CD4-positive, CD25-positive, alpha-beta regulatory T cell (primary cell): Measurements from ENCODE around the gene PRRX1. TPM values are rescaled to one million over a fixed set of nuclear protein-coding genes. Genes with fewer than 3 reads are reported as not detected.

Experiments used
- ATAC-seq, 2 donors: fragments of 150-1000 bp; cut with Tn5 transposase; one replicate each; pipeline ENCODE4 v1.10.0; 2021; ENCODE audit warnings: low read depth in 2 of 2, moderate number of reproducible peaks in 2 of 2, moderate library complexity in 1 of 2
- DNase-seq, 3 donors: peaks; one replicate each; pipeline versions ENCODE4 v3.0.0 to v3.0.0-alpha.2; 2012 to 2022; ENCODE audit warnings: mixed read lengths in 1 of 3
- H3K27ac ChIP-seq: one replicate; pipeline ENCODE4 v1.7.0; 2013; ENCODE audit warnings: mild to moderate bottlenecking, low read length; ENCODE audit not compliant: insufficient read depth, poor library complexity, severe bottlenecking
- H3K27me3 ChIP-seq: one replicate; pipeline ENCODE4 v1.7.0; 2013; ENCODE audit warnings: low read length; ENCODE audit not compliant: control insufficient read depth, insufficient read depth
- H3K36me3 ChIP-seq: one replicate; pipeline ENCODE4 v1.7.0; 2013; ENCODE audit warnings: mild to moderate bottlenecking, low read length, moderate library complexity; ENCODE audit not compliant: control insufficient read depth, insufficient read depth
- H3K4me1 ChIP-seq: 2 replicates; pipeline ENCODE4 v1.7.0; 2013; ENCODE audit warnings: mild to moderate bottlenecking, low read length; ENCODE audit not compliant: insufficient read depth, control insufficient read depth, poor library complexity, severe bottlenecking
- H3K4me3 ChIP-seq: one replicate; pipeline ENCODE4 v1.7.0; 2013; ENCODE audit warnings: low read depth, mild to moderate bottlenecking, low read length, moderate library complexity
- H3K9me3 ChIP-seq, 2 experiments: 1 replicate in 1 of 2; 2 replicates in 1 of 2; pipeline ENCODE4 v1.7.0; 2013; ENCODE audit warnings: low read length in 2 of 2, mild to moderate bottlenecking in 1 of 2, moderate library complexity in 1 of 2; ENCODE audit not compliant: control insufficient read depth in 2 of 2
- H3K27ac Mint-ChIP-seq, 3 donors: one replicate each; pipeline ENCODE4 v1.8.0; 2020 to 2022; ENCODE audit warnings: mild to moderate bottlenecking in 3 of 3, mixed read lengths in 3 of 3, moderate library complexity in 2 of 3
- H3K27me3 Mint-ChIP-seq: one replicate; pipeline ENCODE4 v1.8.0; 2022; ENCODE audit warnings: mild to moderate bottlenecking, mixed read lengths
- H3K36me3 Mint-ChIP-seq: one replicate; pipeline ENCODE4 v1.8.0; 2020; ENCODE audit warnings: mixed read lengths
- H3K4me1 Mint-ChIP-seq, 4 donors: one replicate each; pipeline ENCODE4 v1.8.0; 2020 to 2022; ENCODE audit warnings: mixed read lengths in 4 of 4, mild to moderate bottlenecking in 1 of 4
- H3K4me3 Mint-ChIP-seq, 4 donors: one replicate each; pipeline ENCODE4 v1.8.0; 2020 to 2022; ENCODE audit warnings: mild to moderate bottlenecking in 4 of 4, mixed read lengths in 4 of 4, moderate library complexity in 3 of 4
- H3K9me3 Mint-ChIP-seq, 7 donors: one replicate each; pipeline ENCODE4 v1.8.0; 2020 to 2022; ENCODE audit warnings: mixed read lengths in 7 of 7, mild to moderate bottlenecking in 3 of 7, moderate library complexity in 2 of 7
- polyA plus RNA-seq, 4 donors: library from polyadenylated mRNA; unstranded; fragments of 300-500 nt; fragmentation: Illumina TruSeq; gene quantifications; one replicate each; pipeline ENCODE4 v1.2.3, GENCODE V29; 2021
- total RNA-seq: library from RNA; stranded (reverse); gene quantifications from one replicate; pipeline ENCODE4 v1.2.3, GENCODE V29; 2022

The PRRX1 gene
- total and polyA plus RNA-seq, 5 donors from 2014 or later = 0.11 to 1.3 TPM; not detected in 3

DNA sequence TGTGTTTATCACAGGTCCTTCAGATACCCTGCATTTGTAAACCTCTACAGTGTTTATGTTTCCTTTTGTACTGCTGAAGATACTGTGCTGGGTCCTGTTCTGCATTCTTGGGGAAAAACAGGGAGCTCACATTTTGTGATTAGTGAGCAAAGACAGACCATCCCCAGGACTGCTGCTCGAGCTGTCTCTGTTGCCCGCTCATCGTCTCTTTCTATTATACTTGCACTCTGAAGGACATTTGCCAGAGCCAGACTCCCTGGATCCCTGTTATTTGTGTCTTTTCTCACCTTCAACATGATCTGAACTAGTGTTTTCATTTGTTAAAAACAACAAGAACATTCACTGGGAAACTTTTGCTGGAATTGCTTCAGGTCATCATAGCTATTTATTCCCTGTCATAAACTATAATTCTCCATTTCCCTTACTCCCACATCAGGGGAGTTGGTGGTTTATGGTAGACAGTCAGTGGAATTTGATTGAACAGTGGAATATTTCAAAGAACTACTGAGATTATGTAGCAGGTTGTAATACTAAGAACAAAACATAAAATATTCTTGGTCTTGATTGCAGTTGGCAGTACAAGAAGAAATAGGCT, 53.0 kb downstream of the PRRX1 start:
- Mint-ChIP-seq H3K4me1 (no peaks in the 10 kb centered on the region), H3K27me3 (peaks cover 5% of the 10 kb centered on the region), H3K27ac (no peak overlapping the region), H3K36me3 (no peaks in the 10 kb centered on the region), H3K9me3 (no peaks in the 10 kb centered on the region), H3K4me3 (no peak overlapping the region)
- no peak for DNase-seq
- Histone ChIP-seq H3K4me3 (no peak overlapping the region), H3K27me3 (no peaks in the 10 kb centered on the region), H3K36me3 (no peaks in the 10 kb centered on the region), H3K4me1 (no peaks in the 10 kb centered on the region), H3K27ac (no peak overlapping the region), H3K9me3 (no peaks in the 10 kb centered on the region)
- no peak for ATAC-seq

- H3K9me3 Mint-ChIP-seq = peaks cover 0 to 3% (median 0%) of the 10 kb centered on the region in 7 donors
- Histone ChIP-seq H3K9me3 (no peaks in the 10 kb centered on the region), H3K36me3 (no peaks in the 10 kb centered on the region), H3K27me3 (no peaks in the 10 kb centered on the region), H3K4me3 (no peak overlapping the region), H3K27ac (no peak overlapping the region), H3K4me1 (no peaks in the 10 kb centered on the region)
- no peak overlapping the region for H3K27ac Mint-ChIP-seq
- ATAC-seq (no peak), DNase-seq (no peak)
- H3K36me3 Mint-ChIP-seq = no peaks in the 10 kb centered on the region
- no peak overlapping the region for H3K4me3 Mint-ChIP-seq
- no peaks in the 10 kb centered on the region for H3K4me1 Mint-ChIP-seq
- peaks cover 9% of the 10 kb centered on the region for H3K27me3 Mint-ChIP-seq
Measured at GRCh38 chr1:170720661-170721060, 56.7 kb downstream of the PRRX1 start.

DNA sequence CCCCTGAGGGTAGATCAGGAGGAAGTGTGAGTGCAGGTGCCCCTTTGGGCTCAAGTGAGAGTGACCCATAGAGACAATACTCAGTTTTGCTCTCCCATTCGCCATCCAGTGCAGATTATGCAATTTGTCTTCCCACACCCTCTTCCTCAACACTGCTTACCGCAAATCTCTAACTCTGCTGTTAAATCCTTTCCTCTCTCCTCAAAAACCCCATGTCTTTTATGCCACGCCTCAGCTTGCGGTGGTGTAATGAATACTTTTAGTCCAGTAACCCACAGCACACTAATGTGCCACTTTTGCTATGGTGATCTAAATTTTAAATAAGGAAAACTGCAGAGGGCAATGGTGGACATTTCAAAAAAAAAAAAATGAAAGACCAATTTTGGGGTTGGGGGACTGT, 57.7 kb downstream of the PRRX1 start:
- no peaks in the 10 kb centered on the region for H3K27me3 ChIP-seq
- no peak overlapping the region for H3K4me3 ChIP-seq
- no peaks in the 10 kb centered on the region for H3K36me3 ChIP-seq
- peaks cover 9% of the 10 kb centered on the region for H3K27me3 Mint-ChIP-seq
- no peaks in the 10 kb centered on the region for H3K9me3 ChIP-seq
- H3K27ac ChIP-seq = no peak overlapping the region
- ATAC-seq (no peak), DNase-seq (no peak)
- no peaks in the 10 kb centered on the region for H3K36me3 Mint-ChIP-seq
- H3K27ac Mint-ChIP-seq = no peak overlapping the region
- H3K4me3 Mint-ChIP-seq = no peak overlapping the region
- no peaks in the 10 kb centered on the region for H3K4me1 ChIP-seq
- no peaks in the 10 kb centered on the region for H3K4me1 Mint-ChIP-seq
- H3K9me3 Mint-ChIP-seq = peaks cover 0 to 3% (median 0%) of the 10 kb centered on the region in 7 donors

- Mint-ChIP-seq H3K9me3 (peaks cover 0 to 3% (median 0%) of the 10 kb centered on the region in 7 donors), H3K36me3 (no peaks in the 10 kb centered on the region), H3K27me3 (peaks cover 9% of the 10 kb centered on the region), H3K27ac (no peak overlapping the region), H3K4me3 (no peak overlapping the region), H3K4me1 (no peaks in the 10 kb centered on the region)
- H3K27me3 ChIP-seq = no peaks in the 10 kb centered on the region
- no peaks in the 10 kb centered on the region for H3K9me3 ChIP-seq
- H3K27ac ChIP-seq = no peak overlapping the region
- H3K36me3 ChIP-seq = no peaks in the 10 kb centered on the region
- ATAC-seq (no peak), DNase-seq (no peak)
- H3K4me1 ChIP-seq = no peaks in the 10 kb centered on the region
- no peak overlapping the region for H3K4me3 ChIP-seq
Measured at GRCh38 chr1:170723518-170723917, 59.6 kb downstream of the PRRX1 start.

DNA sequence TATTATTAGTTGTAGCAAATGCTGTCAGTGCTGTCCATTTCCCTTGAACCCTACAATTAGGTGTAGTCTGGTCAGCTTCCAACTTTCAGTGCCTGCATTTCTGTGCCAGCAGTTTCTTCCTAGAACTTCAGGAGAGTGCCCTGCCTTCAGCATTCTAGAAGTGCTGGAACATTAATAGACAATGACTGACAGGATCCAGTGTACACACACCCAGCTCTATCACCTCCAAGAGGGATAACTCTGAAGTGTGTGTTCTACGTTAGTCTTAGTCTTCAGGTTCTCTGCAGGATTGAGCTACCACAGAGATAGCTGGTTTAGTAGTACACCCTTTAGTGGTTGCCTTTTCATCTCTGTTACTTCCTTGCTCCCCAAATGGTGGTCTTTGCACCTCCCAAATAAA, 61.4 kb downstream of the PRRX1 start:
- Histone ChIP-seq H3K4me1 (no peaks in the 10 kb centered on the region), H3K9me3 (no peaks in the 10 kb centered on the region), H3K27me3 (no peaks in the 10 kb centered on the region), H3K4me3 (no peak overlapping the region), H3K36me3 (no peaks in the 10 kb centered on the region), H3K27ac (no peak overlapping the region)
- DNase-seq (no peak), ATAC-seq (no peak)
- Mint-ChIP-seq H3K4me1 (no peaks in the 10 kb centered on the region), H3K4me3 (no peak overlapping the region), H3K27me3 (peaks cover 9% of the 10 kb centered on the region), H3K36me3 (no peaks in the 10 kb centered on the region), H3K9me3 (peaks cover 0 to 3% (median 0%) of the 10 kb centered on the region in 7 donors), H3K27ac (no peak overlapping the region)

- no peaks in the 10 kb centered on the region for H3K36me3 Mint-ChIP-seq
- peaks cover 0 to 1% (median 0%) of the 10 kb centered on the region in 7 donors for H3K9me3 Mint-ChIP-seq
- H3K27me3 Mint-ChIP-seq = peaks cover 6% of the 10 kb centered on the region
- DNase-seq (no peak), ATAC-seq (no peak)
- no peak overlapping the region for H3K27ac Mint-ChIP-seq
- no peak overlapping the region for H3K27ac ChIP-seq
- H3K27me3 ChIP-seq = no peaks in the 10 kb centered on the region
- no peaks in the 10 kb centered on the region for H3K4me1 ChIP-seq
- no peak overlapping the region for H3K4me3 Mint-ChIP-seq
- H3K9me3 ChIP-seq = no peaks in the 10 kb centered on the region
- no peak overlapping the region for H3K4me3 ChIP-seq
- no peaks in the 10 kb centered on the region for H3K36me3 ChIP-seq
- H3K4me1 Mint-ChIP-seq = no peaks in the 10 kb centered on the region
Measured at GRCh38 chr1:170727963-170728362, 64.0 kb downstream of the PRRX1 start.

DNA sequence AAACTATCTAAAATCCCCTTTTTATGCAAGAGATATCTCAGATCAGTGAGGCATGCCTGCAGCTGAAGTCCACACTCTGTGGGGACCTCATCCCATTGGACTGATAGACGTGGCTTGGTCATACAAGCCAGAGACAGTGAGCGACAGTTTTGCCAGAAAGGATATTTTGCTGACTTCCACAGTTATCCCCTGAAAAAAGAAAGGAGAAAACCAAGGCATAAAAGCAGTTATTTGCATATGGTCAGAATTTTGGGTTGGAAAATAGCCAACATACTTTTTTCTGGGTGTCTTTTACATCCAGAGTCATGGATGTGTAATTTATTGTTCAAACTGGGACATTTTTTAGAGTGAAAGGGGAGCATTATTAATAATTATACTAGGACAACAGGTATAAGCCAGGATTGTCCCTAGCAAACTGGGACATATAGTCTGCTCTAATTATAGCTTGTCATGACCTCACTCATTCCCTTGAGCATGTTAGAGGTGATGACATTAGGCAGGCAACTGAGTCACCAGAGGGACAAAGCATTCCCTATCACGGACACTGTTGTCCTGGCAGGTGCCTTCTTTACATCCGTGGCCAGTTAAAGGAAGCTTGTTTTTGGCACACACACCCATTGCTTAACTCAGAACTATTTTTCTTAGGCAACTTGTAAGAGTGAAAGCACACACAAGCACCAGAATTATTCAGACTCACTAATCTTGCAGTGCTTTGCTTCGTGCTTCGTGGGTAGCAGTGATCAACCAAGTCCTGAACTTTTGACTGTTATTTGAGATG, 65.5 kb downstream of the PRRX1 start:
- H3K4me1 ChIP-seq = no peaks in the 10 kb centered on the region
- H3K9me3 Mint-ChIP-seq = peaks cover 0 to 1% (median 0%) of the 10 kb centered on the region in 7 donors
- ATAC-seq (no peak), DNase-seq (no peak)
- no peaks in the 10 kb centered on the region for H3K27me3 ChIP-seq
- H3K4me1 Mint-ChIP-seq = no peaks in the 10 kb centered on the region
- H3K27me3 Mint-ChIP-seq = peaks cover 6% of the 10 kb centered on the region
- no peaks in the 10 kb centered on the region for H3K36me3 Mint-ChIP-seq
- no peak overlapping the region for H3K4me3 ChIP-seq
- no peaks in the 10 kb centered on the region for H3K36me3 ChIP-seq
- H3K27ac ChIP-seq = no peak overlapping the region
- H3K9me3 ChIP-seq = no peaks in the 10 kb centered on the region
- no peak overlapping the region for H3K4me3 Mint-ChIP-seq
- H3K27ac Mint-ChIP-seq = no peak overlapping the region

DNA sequence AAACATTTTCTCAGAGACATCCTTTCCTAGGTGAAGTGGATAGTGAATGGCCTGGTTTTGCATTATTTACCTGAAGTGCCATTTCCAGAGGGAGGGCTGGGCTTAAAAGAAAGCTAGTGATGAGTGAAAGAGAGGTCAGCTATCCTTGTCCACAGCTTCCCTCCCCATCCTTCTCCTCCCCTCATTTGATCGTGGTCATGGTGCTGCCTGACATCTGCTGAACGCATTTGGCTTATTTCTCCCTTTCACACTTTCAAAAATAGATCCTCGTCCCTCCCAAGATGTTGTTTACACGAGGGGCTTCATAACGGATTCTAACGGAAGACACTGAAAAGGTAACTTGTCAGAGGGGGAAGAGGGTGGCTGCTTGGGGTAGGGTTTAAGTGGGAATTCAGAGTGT, 66.1 kb downstream of the PRRX1 start:
- Mint-ChIP-seq H3K36me3 (no peaks in the 10 kb centered on the region), H3K27ac (no peak overlapping the region), H3K4me3 (no peak overlapping the region), H3K27me3 (peaks cover 6% of the 10 kb centered on the region), H3K4me1 (no peaks in the 10 kb centered on the region), H3K9me3 (no peaks in the 10 kb centered on the region)
- Histone ChIP-seq H3K27ac (no peak overlapping the region), H3K4me1 (no peaks in the 10 kb centered on the region), H3K9me3 (no peaks in the 10 kb centered on the region), H3K27me3 (no peaks in the 10 kb centered on the region), H3K36me3 (no peaks in the 10 kb centered on the region), H3K4me3 (no peak overlapping the region)
- ATAC-seq = no peak
- no peak for DNase-seq
